GM12874 (cell line): ENCODE data around the gene CTNNA2.

Experiments
- CTCF ChIP-seq: IDR thresholded peaks from 2 replicates; pipeline ENCODE4 v1.5.1; 2011; ENCODE audit warnings: low read depth, mild to moderate bottlenecking, control low read depth, low read length, moderate library complexity; ENCODE audit not compliant: insufficient read depth

CTNNA2 gene

GRCh38 chr2:80302314-80303005 lies 789.6 kb downstream of the CTNNA2 start:
- no peak for TF ChIP-seq CTCF

DNA sequence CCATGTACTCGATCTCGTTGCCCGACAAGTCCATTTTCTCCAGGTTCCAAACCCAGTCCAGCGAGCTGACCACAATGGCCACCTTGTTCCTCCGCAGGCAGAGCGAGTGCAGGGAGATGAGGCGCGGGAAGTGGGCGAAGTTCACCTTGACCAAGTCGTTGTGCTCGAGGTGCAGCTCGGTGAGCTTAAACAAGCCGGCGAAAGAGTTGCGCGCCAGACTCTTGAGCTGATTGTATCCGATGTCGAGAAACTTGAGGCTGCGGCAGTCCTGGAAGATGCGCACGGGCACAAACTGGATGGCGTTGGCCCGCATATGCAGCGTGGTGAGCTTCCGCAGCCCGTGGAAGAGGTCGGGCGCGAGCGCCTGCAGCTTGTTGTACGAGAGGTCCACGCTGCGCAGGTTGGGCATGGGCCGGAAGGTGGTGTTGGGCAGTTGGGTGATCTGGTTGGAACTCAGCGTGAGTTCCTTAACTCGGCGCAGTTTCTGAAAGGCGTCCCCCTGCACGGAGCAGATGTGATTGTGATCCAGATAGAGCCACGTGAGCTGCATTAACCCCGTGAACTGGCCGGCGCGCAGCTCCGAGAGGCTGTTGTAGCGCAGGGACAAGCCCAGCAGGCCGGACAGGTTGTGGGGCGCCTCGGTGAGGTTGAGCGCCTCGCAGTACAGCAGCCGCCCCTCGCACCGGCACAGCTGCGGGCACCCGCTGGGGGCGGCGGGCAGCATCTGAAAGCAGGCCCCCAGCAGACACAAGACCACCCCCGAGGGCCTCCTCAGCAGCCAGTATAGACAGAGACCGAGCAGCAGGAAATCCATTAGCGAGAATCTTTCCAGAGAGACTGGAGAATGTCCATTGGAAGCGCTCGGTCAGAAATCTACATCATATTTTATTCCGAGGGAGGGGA lies 790.4 kb downstream of the CTNNA2 start:
- no peak for TF ChIP-seq CTCF

GRCh38 chr2:80303909-80304837 lies 791.3 kb downstream of the CTNNA2 start, which contains the start of gene LRRTM1:
LRRTM1 (minus strand) TSS chr2:80304752; CDS start chr2:80303819, 933 bp downstream.
- no peak for TF ChIP-seq CTCF

GRCh38 chr2:80311304-80311703 lies 798.5 kb downstream of the CTNNA2 start:
- no peak for TF ChIP-seq CTCF

GRCh38 chr2:80312282-80312839 lies 799.5 kb downstream of the CTNNA2 start:
- no peak for TF ChIP-seq CTCF

GRCh38 chr2:80322311-80322920 lies 809.6 kb downstream of the CTNNA2 start:
- no peak for TF ChIP-seq CTCF
